GM12892 (cell line): Measurements from ENCODE around the gene LEKR1.

Experiments used
- DNase-seq: peaks from one replicate; pipeline ENCODE4 v3.0.0; 2011; ENCODE audit not compliant: insufficient read length
- FAIRE-seq: peaks from 2 replicates; lab custom pipeline; 2011; peaks lifted over from hg19 to GRCh38; lab: Jason Lieb, UNC
- POLR2A ChIP-seq: IDR thresholded peaks from 2 replicates; pipeline ENCODE4 v1.6.1; 2011; ENCODE audit warnings: low read depth, low read length, control low read depth
- POLR2AphosphoS5 ChIP-seq: IDR thresholded peaks from 2 replicates; pipeline ENCODE4 v1.6.1; 2011; ENCODE audit warnings: low read depth, low read length, control low read depth
- TAF1 ChIP-seq: IDR thresholded peaks from 2 replicates; pipeline ENCODE4 v1.6.1; 2011; ENCODE audit warnings: low read depth, mild to moderate bottlenecking, control low read depth, low read length, borderline replicate concordance

The LEKR1 gene

GRCh38 chr3:157033001-157033400, 206.8 kb downstream of the LEKR1 start:
- DNase-seq (no peak), FAIRE-seq (no peak)
- no peak for TF ChIP-seq POLR2AphosphoS5
- no peak for TF ChIP-seq TAF1
- no peak for TF ChIP-seq POLR2A

- TF ChIP-seq POLR2AphosphoS5 (no peak), TAF1 (no peak), POLR2A (no peak)
- FAIRE-seq (no peak), DNase-seq (no peak)
These were observed 214.3 kb downstream of the LEKR1 start for GRCh38 chr3:157040456-157040855.

- FAIRE-seq: no peak
These were observed 216.1 kb downstream of the LEKR1 start for GRCh38 chr3:157042226-157042625.

GRCh38 chr3:157043771-157044170, 217.6 kb downstream of the LEKR1 start:
- FAIRE-seq: no peak

More at GRCh38 chr3:157042226-157042625, 216.1 kb downstream of the LEKR1 start:
- TF ChIP-seq POLR2A (no peak), TAF1 (no peak), POLR2AphosphoS5 (no peak)
- no peak for DNase-seq

GRCh38 chr3:157045238-157045850, 219.2 kb downstream of the LEKR1 start:
- DNase-seq: no peak
- TF ChIP-seq POLR2A (no peak), POLR2AphosphoS5 (no peak), TAF1 (no peak)
- no peak for FAIRE-seq

More at GRCh38 chr3:157043771-157044170, 217.6 kb downstream of the LEKR1 start:
- no peak for TF ChIP-seq POLR2AphosphoS5
- no peak for TF ChIP-seq TAF1
- no peak for TF ChIP-seq POLR2A
- DNase-seq: no peak

GRCh38 chr3:157046520-157046919, 220.4 kb downstream of the LEKR1 start:
- FAIRE-seq: peak; percentile 85
- DNase-seq: no peak
- TF ChIP-seq TAF1 (no peak), POLR2AphosphoS5 (no peak), POLR2A (no peak)

- DNase-seq (no peak), FAIRE-seq (no peak)
- TF ChIP-seq TAF1 (no peak), POLR2A (no peak), POLR2AphosphoS5 (no peak)
These were observed 224.9 kb downstream of the LEKR1 start for GRCh38 chr3:157051055-157051454.

GRCh38 chr3:157051591-157051990, 225.4 kb downstream of the LEKR1 start:
- TF ChIP-seq POLR2AphosphoS5: no peak
- no peak for TF ChIP-seq TAF1
- TF ChIP-seq POLR2A: no peak
- DNase-seq (no peak), FAIRE-seq (no peak)

GRCh38 chr3:157056035-157056434, 229.9 kb downstream of the LEKR1 start:
- no peak for FAIRE-seq
- DNase-seq: no peak
- TF ChIP-seq TAF1 (no peak), POLR2A (no peak), POLR2AphosphoS5 (no peak)

GRCh38 chr3:157058392-157059071, 232.4 kb downstream of the LEKR1 start:
- DNase-seq (no peak), FAIRE-seq (peak; percentile 84)
- TF ChIP-seq POLR2A: no peak
- no peak for TF ChIP-seq POLR2AphosphoS5
- TF ChIP-seq TAF1: no peak

GRCh38 chr3:157059181-157059580, 233.0 kb downstream of the LEKR1 start:
- DNase-seq (no peak), FAIRE-seq (peak; percentile 84)
- TF ChIP-seq POLR2AphosphoS5: no peak
- TF ChIP-seq POLR2A: no peak
- no peak for TF ChIP-seq TAF1

- DNase-seq: no peak
- peak; percentile 82 for FAIRE-seq
- TF ChIP-seq POLR2AphosphoS5 (no peak), TAF1 (no peak), POLR2A (no peak)
These were observed 233.5 kb downstream of the LEKR1 start for GRCh38 chr3:157059661-157060060.

GRCh38 chr3:157061265-157061664, 235.1 kb downstream of the LEKR1 start:
- FAIRE-seq (no peak), DNase-seq (no peak)
- TF ChIP-seq TAF1 (no peak), POLR2A (no peak), POLR2AphosphoS5 (no peak)
